AG04449 (cell line): Measurements from ENCODE around the gene LRP1B.

ENCODE experiments used
- CTCF ChIA-PET: fragments of 350-600 bp; formaldehyde crosslinking; extraction: SDS; loops from one replicate; lab custom pipeline; 2021; ENCODE audit warnings: antibody characterized with exemption; lab: Yijun Ruan, JAX
- POLR2A ChIA-PET: fragments of 400-600, 350-600 bp; formaldehyde crosslinking; extraction: SDS; loops from one replicate; lab custom pipeline; 2020; ENCODE audit warnings: antibody characterized with exemption, inconsistent platforms; lab: Yijun Ruan, JAX
- DNase-seq: peaks from one replicate; pipeline ENCODE4 v3.0.0-alpha.2; 2010; ENCODE audit warnings: low read depth, low spot score
- H3K4me3 ChIP-seq: 2 replicates; pipeline ENCODE4 v1.5.1; 2011; ENCODE audit warnings: low read depth, mild to moderate bottlenecking, control low read depth, low read length
- CTCF ChIP-seq: IDR thresholded peaks from one replicate; pipeline ENCODE4 v1.5.1; 2011; ENCODE audit warnings: mild to moderate bottlenecking, moderate library complexity, low read length, control low read depth, inconsistent platforms; ENCODE audit not compliant: insufficient read depth; ENCODE audit errors: missing control alignments

Gene LRP1B

GRCh38 chr2:141105763-141106162 is 1025.1 kb downstream of the LRP1B start:
- no peak overlapping the region for H3K4me3 ChIP-seq
- ChIA-PET POLR2A (no interaction called here), CTCF (no interaction called here)
- no peak for TF ChIP-seq CTCF
- no peak for DNase-seq

- ChIA-PET POLR2A (no interaction called here), CTCF (no interaction called here)
- TF ChIP-seq CTCF = no peak
- H3K4me3 ChIP-seq = no peak overlapping the region
- DNase-seq = no peak
Measured at GRCh38 chr2:141103216-141103615, 1027.6 kb downstream of the LRP1B start.

- H3K4me3 ChIP-seq = no peak overlapping the region
- ChIA-PET CTCF (no interaction called here), POLR2A (no interaction called here)
- no peak for DNase-seq
- TF ChIP-seq CTCF = no peak
Measured at GRCh38 chr2:141079231-141079630, 1051.6 kb downstream of the LRP1B start.

GRCh38 chr2:141075753-141076152 is 1055.1 kb downstream of the LRP1B start:
- no peak for TF ChIP-seq CTCF
- H3K4me3 ChIP-seq = no peak overlapping the region
- CTCF ChIA-PET = no interaction called here
- POLR2A ChIA-PET = no interaction called here
- DNase-seq = no peak

- DNase-seq = no peak
- POLR2A ChIA-PET = no interaction called here
- TF ChIP-seq CTCF = no peak
Measured at GRCh38 chr2:141068053-141068682, 1062.6 kb downstream of the LRP1B start.

GRCh38 chr2:141065042-141065441 is 1065.8 kb downstream of the LRP1B start:
- no peak overlapping the region for H3K4me3 ChIP-seq
- POLR2A ChIA-PET = no interaction called here
- TF ChIP-seq CTCF = no peak
- DNase-seq = no peak
- CTCF ChIA-PET = no interaction called here

More at GRCh38 chr2:141068053-141068682, 1062.6 kb downstream of the LRP1B start:
- H3K4me3 ChIP-seq = no peak overlapping the region
- CTCF ChIA-PET = no interaction called here
